Keratinocyte (primary cell): ENCODE results near the gene NOTCH4. TPM values are rescaled to one million over a fixed set of nuclear protein-coding genes. Genes with fewer than 3 reads are reported as not detected.

Source experiments
- DNase-seq: peaks from one replicate; pipeline ENCODE4 v3.0.0-alpha.2; 2011; ENCODE audit warnings: low read depth, missing footprints, low spot score
- FAIRE-seq: peaks from 2 replicates; lab custom pipeline; 2011; peaks lifted over from hg19 to GRCh38; lab: Jason Lieb, UNC
- H2AFZ ChIP-seq: 2 replicates; pipeline ENCODE4 v1.6.0; 2012; ENCODE audit warnings: low read length, control low read depth, inconsistent platforms; ENCODE audit not compliant: control insufficient read depth
- H3K27ac ChIP-seq: 2 replicates; pipeline ENCODE4 v1.5.1; 2011; ENCODE audit warnings: low read length; ENCODE audit not compliant: control insufficient read depth, insufficient read depth
- H3K27me3 ChIP-seq: 3 replicates; pipeline ENCODE4 v1.6.0; 2011; ENCODE audit warnings: low read length; ENCODE audit not compliant: control insufficient read depth, insufficient read depth; ENCODE audit errors: extremely low read depth
- H3K36me3 ChIP-seq, 2 experiments: 2 replicates in 1 of 2; 3 replicates in 1 of 2; pipeline ENCODE4 v1.5.1; 2011; ENCODE audit warnings: low read length in 2 of 2, mild to moderate bottlenecking in 1 of 2; ENCODE audit not compliant: control insufficient read depth in 2 of 2, insufficient read depth in 2 of 2; ENCODE audit errors: extremely low read depth in 1 of 2
- H3K4me1 ChIP-seq: 3 replicates; pipeline ENCODE4 v1.5.1; 2011; ENCODE audit warnings: low read length; ENCODE audit not compliant: control insufficient read depth, insufficient read depth; ENCODE audit errors: extremely low read depth
- H3K4me2 ChIP-seq: 3 replicates; pipeline ENCODE4 v1.6.0; 2011; ENCODE audit warnings: low read depth, low read length; ENCODE audit not compliant: control insufficient read depth, insufficient read depth; ENCODE audit errors: extremely low read depth
- H3K4me3 ChIP-seq, 3 experiments: fragments of 200-600 bp in 1 of 3; sonication (generic) in 1 of 3; 2 replicates in 2 of 3; 3 replicates in 1 of 3; pipeline ENCODE4 v1.5.1; 2011 to 2016; ENCODE audit warnings: low read length in 3 of 3, mild to moderate bottlenecking in 3 of 3, control low read depth in 2 of 3, inconsistent platforms in 1 of 3, low read depth in 1 of 3, mixed read lengths in 1 of 3, mixed run types in 1 of 3, moderate library complexity in 1 of 3; ENCODE audit not compliant: control insufficient read depth in 2 of 3, insufficient read depth in 2 of 3; ENCODE audit errors: extremely low read depth in 1 of 3
- H3K79me2 ChIP-seq: 2 replicates; pipeline ENCODE4 v1.6.0; 2012; ENCODE audit warnings: low read length; ENCODE audit not compliant: control insufficient read depth, insufficient read depth
- H3K9ac ChIP-seq: 3 replicates; pipeline ENCODE4 v1.6.0; 2011; ENCODE audit warnings: low read length; ENCODE audit not compliant: control insufficient read depth, insufficient read depth; ENCODE audit errors: extremely low read depth
- H3K9me1 ChIP-seq: 3 replicates; pipeline ENCODE4 v1.6.0; 2011; ENCODE audit warnings: low read length; ENCODE audit not compliant: control insufficient read depth, insufficient read depth; ENCODE audit errors: extremely low read depth
- H3K9me3 ChIP-seq: 2 replicates; pipeline ENCODE4 v1.5.1; 2012; ENCODE audit warnings: low read depth, low read length; ENCODE audit not compliant: control insufficient read depth
- H4K20me1 ChIP-seq: 3 replicates; pipeline ENCODE4 v1.6.0; 2011; ENCODE audit warnings: low read length; ENCODE audit not compliant: control insufficient read depth, insufficient read depth; ENCODE audit errors: extremely low read depth
- CTCF ChIP-seq, 3 experiments: IDR thresholded peaks in 1 of 3; conservative IDR thresholded peaks in 1 of 3; optimal IDR thresholded peaks in 1 of 3; 2 replicates in 2 of 3; 3 replicates in 1 of 3; pipeline versions ENCODE3 to v1.5.1; 2011; ENCODE audit warnings: low read length in 3 of 3, mild to moderate bottlenecking in 3 of 3, moderate library complexity in 2 of 3, control low read depth in 1 of 3, inconsistent platforms in 1 of 3; ENCODE audit not compliant: insufficient read depth in 2 of 3; ENCODE audit errors: extremely low read depth in 1 of 3
- EZH2 ChIP-seq: IDR thresholded peaks from one replicate; pipeline ENCODE4 v1.6.1; 2012; ENCODE audit warnings: inconsistent platforms, mild to moderate bottlenecking, low read length, moderate library complexity
- dilution Hi-C: fragments of 300-500 bp; cut with MboI; formaldehyde crosslinking; loops from one replicate; pipeline ENCODE4 v1.7.0; 2020; ENCODE audit warnings: low sequenced_read_pairs; ENCODE audit not compliant: extremely low pct_ligation_motif_present
- polyA plus RNA-seq, 5 experiments: library from polyadenylated mRNA; depleted of rRNA in 3 of 5; stranded (reverse) in 3 of 5; stranded (forward) in 1 of 5; unstranded in 1 of 5; fragments of >200 nt; gene quantifications; 1 replicate in 1 of 5; 2 replicates in 3 of 5; 3 replicates in 1 of 5; pipeline versions ENCODE4 v1.2.1 to v1.2.3, GENCODE V29; 2011 to 2012; ENCODE audit warnings: missing spikeins in 2 of 5, low read depth in 1 of 5, low replicate concordance in 1 of 5

The NOTCH4 gene
- polyA plus RNA-seq, 1 donor (not counting 4 experiments of a cell fraction or from before 2014, with no cell fraction given): 0.07 TPM

- Histone ChIP-seq H3K27me3 (no peaks in the 10 kb centered on the region), H4K20me1 (no peaks in the 10 kb centered on the region), H3K9me3 (no peaks in the 10 kb centered on the region), H3K9me1 (no peaks in the 10 kb centered on the region), H3K27ac (peak overlapping the region; percentile 97), H2AFZ (peak overlapping the region; percentile 72), H3K4me1 (peaks cover 48% of the 10 kb centered on the region), H3K4me3 (peak overlapping the region; percentile 76 to 95 (median 87)), H3K4me2 (peak overlapping the region; percentile 93), H3K36me3 (peaks cover 3 to 10% of the 10 kb centered on the region in 2 experiments), H3K79me2 (peaks cover 30% of the 10 kb centered on the region), H3K9ac (peak overlapping the region; percentile 90)
- dilution Hi-C loops: no loop called here
- no peak for FAIRE-seq
- DNase-seq: no peak
- no peak for TF ChIP-seq EZH2
- no peak for TF ChIP-seq CTCF (optimal IDR thresholded peaks at IDR 0.05 in 1 of 3, IDR thresholded peaks at IDR 0.05 in 1 of 3, conservative IDR thresholded peaks at IDR 0.05 in 1 of 3; ENCODE audit: extremely low read depth in 1 of 3, insufficient read depth in 2 of 3, low read length in 3 of 3)
Observed at GRCh38 chr6:32176476-32177182, 47.2 kb downstream of the NOTCH4 start.

- no peaks in the 10 kb centered on the region for H3K27me3 ChIP-seq
- peak within 1 kb of the TSS; percentile 97 for H3K27ac ChIP-seq
- H3K9ac ChIP-seq: peak within 1 kb of the TSS; percentile 90
- peaks cover 48% of the 10 kb centered on the region for H3K4me1 ChIP-seq
- TF ChIP-seq EZH2: no peak
- TF ChIP-seq CTCF (optimal IDR thresholded peaks at IDR 0.05 in 1 of 3, IDR thresholded peaks at IDR 0.05 in 1 of 3, conservative IDR thresholded peaks at IDR 0.05 in 1 of 3; ENCODE audit: extremely low read depth in 1 of 3, insufficient read depth in 2 of 3, low read length in 3 of 3): no peak
- H3K4me3 ChIP-seq: peak within 1 kb of the TSS; percentile 76 to 95 (median 87)
- peaks cover 30% of the 10 kb centered on the region for H3K79me2 ChIP-seq
- DNase-seq (no peak), FAIRE-seq (no peak)
- H3K9me3 ChIP-seq: no peaks in the 10 kb centered on the region
- dilution Hi-C loops: no loop called here
- H2AFZ ChIP-seq: peak within 1 kb of the TSS; percentile 72
- no peaks in the 10 kb centered on the region for H4K20me1 ChIP-seq
- no peaks in the 10 kb centered on the region for H3K9me1 ChIP-seq
- H3K4me2 ChIP-seq: peak within 1 kb of the TSS; percentile 96
- peaks cover 4 to 6% of the 10 kb centered on the region in 2 experiments for H3K36me3 ChIP-seq
Observed at GRCh38 chr6:32175711-32176475, 48.0 kb downstream of the NOTCH4 start, which contains the start of gene AGPAT1. AGPAT1 (minus strand) TSS chr6:32176084; CDS start chr6:32171496, 4,588 bp downstream.
